HPDE6-E6E7 (cell line): ENCODE data around the gene NCKAP1.
"Not testable (repeated sequence)": the region's sequence is repeated elsewhere in the genome, so short reads cannot be mapped to it uniquely, and the experiment has no call there.

Source experiments
- DNase-seq: peaks from one replicate; pipeline ENCODE4 v3.0.0; 2011; ENCODE audit warnings: missing footprints; ENCODE audit errors: extremely low spot score

The NCKAP1 gene

DNA sequence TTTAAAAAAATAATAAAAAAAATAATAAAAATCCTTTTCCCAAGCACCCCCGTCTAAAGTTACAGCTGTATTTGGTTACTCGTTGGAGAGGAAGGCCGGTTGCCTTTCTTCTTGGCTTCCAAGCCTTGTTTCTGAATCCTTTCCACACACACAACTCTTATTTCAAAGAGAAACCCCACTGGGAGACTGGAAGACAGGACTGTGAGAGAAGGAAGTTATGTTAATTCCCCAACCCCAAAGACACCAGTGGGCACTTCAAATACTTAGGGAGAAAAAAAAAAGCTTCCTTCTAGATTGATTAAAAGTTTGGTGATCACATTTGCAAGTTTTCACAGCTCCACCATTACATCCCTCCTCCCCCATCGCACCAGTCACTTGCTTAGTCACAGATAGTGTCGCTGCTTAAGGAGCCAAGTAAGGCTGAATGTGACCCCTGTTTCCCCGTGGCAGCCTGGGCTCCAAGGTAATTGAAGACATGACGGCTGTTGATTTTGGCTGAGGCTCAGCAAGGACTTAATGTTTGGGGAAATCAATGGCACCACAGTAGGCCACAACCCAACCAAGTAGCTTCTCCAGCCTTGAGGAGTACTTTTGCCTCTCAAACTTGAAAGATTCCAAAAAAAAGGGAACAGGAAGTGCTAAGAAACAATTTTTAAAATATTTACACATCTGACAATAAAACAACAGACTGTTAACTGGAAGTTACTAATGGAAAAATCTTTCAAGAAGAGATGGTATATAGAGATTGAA, 131.0 kb downstream of the NCKAP1 start:
- no peak for DNase-seq

DNA sequence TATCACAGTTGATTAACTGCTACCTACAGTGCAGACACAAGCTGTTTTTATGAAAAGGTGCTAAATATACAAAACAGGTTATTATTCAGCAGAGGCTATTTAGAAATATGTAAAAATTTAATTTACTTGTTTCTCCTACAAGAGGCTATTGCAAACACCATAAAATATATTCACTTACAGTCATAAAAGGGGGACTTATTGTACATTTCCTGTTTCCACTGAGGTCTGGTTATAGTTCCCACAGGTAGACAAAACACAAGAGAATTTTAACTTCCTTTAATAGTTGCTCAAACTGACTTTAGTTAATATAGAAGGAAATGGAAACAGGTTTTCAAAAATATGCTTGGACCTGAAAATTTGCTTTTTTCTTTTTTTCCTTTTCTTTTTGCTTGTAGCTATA, 131.8 kb downstream of the NCKAP1 start:
- DNase-seq = no peak

GRCh38 chr2:182904844-182905243, 133.4 kb downstream of the NCKAP1 start:
- no peak for DNase-seq

DNA sequence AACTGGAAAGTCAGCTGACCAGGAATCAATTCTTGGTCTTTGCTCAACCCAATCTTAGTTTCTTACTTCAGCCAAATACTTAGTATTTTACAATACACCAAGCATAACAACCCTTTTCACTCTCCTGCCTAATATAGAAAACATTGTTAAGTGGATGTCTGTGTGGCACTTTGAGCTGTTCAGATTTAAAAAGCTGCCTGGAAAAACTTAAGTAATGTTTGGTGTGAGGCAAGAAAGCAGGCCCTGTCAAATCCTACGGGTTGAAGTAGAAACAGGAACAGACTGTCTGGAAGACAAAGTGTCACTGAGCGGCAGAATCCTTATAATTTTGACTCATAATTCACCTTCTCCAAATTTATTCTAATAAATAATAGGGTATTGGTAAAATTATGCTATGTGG, 134.7 kb downstream of the NCKAP1 start:
- no peak for DNase-seq

- no peak for DNase-seq
These were observed 136.5 kb downstream of the NCKAP1 start for GRCh38 chr2:182901748-182902147.

- DNase-seq = no peak
These were observed 139.5 kb downstream of the NCKAP1 start for GRCh38 chr2:182898718-182899117.

- no peak for DNase-seq
These were observed 141.1 kb downstream of the NCKAP1 start for GRCh38 chr2:182897137-182897536.

- no peak for DNase-seq
These were observed 142.5 kb downstream of the NCKAP1 start for GRCh38 chr2:182895798-182896197.

DNA sequence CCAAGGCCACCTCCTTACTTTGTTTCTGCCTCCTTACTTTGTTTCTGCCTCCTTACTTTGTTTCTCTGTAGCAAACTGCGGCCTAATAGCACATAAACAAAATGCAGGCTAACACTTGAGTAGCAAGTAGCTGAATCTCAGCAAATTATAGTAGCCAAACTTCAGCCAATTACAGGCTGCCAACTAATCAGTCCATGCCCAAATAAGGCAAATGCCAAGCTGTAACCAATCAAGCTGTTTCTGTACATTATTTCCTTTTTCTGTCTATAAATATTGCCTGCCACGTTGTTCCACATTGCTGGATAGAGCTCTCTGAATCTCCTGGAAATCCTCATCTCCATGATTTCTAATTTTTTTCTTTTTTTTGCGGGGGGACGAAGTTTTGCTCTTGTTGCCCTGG, 143.1 kb downstream of the NCKAP1 start:
- DNase-seq = no peak

DNA sequence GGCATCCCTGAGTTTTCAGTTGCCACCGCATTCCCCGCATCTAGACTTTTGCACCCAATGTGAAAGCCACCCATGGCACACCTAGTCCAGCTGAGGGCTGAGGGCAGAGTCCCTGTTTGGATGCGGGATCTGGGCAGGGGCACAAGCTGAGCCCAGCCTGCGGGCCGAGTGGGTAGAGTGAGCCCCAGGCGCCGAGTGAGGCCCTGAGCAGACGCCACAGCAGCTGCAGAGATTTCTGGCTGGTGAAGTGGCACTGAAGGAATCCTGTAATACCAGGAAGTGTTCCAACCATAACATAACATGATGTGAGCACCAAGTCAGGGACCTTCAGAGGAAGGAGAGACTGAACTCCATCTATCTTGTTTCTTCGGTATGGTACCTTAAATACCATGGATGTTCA, 144.1 kb downstream of the NCKAP1 start:
- DNase-seq = no peak

DNA sequence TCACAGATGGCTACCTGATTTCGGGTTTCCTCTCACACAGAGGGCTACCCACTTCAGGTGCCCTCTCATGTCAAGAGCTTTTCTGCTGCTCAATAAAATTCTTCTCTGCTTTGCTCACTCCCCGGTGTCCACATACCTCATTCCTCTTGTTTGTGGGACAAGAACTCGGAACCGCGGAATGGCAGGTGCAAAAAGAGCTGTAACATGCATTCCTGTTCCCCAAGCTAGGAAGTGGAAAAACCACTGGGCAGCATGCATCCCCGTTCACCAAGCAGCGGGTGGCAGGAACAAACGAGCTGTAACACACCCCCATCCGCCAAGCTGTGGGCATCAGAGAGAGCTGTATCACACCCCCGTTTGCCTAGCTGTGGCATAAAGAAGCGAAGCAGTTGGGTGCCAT, 144.6 kb downstream of the NCKAP1 start:
- no peak for DNase-seq

- DNase-seq = not testable (repeated sequence)
These were observed 145.2 kb downstream of the NCKAP1 start for GRCh38 chr2:182893035-182893434.

- no peak for DNase-seq
These were observed 146.6 kb downstream of the NCKAP1 start for GRCh38 chr2:182891611-182892010.

DNA sequence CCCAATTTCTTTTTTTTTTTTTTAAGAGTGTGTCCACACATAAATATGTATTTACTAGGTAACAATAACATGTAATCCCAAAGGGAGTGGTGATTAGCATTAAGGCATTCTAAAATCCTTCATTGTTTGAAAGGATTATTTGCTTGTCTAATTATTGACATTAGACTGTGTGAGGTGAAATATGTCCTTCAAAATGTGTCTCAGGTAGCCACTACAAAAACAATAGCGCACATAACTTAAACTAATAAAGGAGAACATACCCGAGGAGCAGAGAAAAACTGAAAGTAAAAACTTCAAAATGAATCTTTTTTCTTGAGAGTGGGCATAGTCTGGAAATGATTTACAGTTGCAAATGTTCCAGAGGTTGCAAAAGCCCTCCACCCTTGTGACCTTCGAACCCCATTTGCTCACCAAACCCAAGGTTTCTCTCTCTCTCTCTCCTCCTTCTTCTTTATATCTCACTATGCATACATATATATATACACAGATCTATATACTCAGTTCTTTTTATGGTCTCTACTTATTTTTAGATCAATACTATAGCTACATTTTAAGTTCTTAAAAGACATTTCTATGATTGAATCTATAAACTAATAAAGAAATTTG, 147.4 kb downstream of the NCKAP1 start:
- no peak for DNase-seq

DNA sequence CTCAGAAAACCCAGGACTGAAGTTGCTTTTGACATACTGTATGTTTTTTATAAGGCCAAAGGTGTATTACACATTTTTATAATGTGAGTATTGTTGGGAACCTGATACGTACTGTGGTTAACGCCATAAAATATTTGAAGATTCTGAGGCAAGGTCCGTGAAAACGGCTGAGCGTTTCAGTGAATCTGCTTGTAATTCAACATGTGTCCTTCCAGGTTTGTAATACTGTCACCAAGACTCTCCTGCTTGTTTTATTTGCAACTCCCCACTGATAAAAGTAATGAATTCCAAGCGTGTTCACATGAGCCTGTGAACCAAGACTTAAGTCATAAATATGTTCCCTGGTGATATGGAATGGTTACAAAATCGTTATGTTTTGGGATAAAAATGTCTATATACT, 148.0 kb downstream of the NCKAP1 start:
- no peak for DNase-seq

DNA sequence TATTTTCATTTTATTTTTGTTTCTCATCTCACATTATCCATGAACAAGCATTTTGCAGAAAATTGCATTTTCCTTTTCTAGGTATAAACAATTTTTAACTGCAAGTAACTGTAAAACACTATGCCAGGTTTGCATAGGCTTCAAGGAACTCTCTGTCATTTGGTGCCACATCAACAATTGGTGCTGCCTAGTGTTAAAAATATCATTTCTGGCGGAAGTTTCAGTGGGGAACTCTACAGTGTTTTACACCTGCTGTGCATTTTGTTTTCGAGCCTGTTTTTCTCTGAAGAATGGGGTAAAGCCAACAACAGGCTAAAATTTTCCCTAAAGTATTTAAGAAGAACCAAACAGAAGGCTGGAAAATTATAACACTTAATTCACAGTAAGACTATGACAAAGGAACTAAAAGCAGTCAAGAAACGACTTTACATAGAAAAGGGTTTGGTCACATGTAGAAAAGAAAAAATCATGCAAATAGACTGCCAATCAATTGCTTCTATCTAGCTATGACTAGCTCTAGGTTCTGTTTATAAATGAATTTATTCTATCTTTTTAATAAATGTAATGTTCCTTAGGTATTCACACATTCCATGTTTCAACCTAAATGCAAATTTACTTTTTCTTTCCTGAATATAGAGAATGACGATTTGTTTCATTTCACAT, 150.4 kb downstream of the NCKAP1 start:
- DNase-seq = no peak

DNA sequence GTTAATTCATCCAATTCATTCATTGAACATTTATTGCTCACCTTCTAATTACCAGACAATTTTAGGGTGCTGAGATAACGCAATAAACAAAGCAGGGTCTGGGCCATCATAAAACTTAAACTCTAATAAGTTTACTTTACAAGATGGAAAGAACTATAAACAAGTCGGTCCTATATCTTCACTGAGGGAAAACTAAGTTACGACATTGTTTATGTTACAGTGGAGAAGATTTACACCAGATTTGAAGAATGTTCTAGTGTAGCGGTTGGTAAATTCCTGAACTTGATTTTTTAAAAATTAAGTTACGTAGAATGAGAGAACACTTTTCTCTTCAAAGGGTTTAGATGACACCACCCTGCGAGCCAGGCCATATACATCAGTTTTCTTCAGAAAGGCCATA, 151.2 kb downstream of the NCKAP1 start:
- DNase-seq = no peak

- no peak for DNase-seq
These were observed 152.5 kb downstream of the NCKAP1 start for GRCh38 chr2:182885771-182886170.

DNA sequence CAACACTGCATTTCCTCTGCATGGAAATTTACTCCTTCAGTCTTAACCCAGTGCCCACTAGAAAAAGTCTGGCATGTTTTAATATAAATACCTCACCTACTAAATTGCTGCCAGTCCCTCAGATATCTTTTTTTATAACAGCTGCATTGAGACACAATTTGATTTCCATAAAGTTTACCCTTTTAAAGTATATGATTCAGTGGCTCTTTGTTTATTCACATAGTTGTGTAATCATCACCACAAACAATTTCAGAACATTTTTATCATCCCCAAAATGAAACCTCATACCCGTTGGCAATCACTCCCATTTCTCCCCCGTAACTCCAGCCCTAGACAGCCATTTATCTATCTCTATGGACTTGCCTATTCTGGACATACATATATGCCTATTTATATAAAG, 154.8 kb downstream of the NCKAP1 start:
- DNase-seq = no peak

GRCh38 chr2:182880100-182880499, 158.2 kb downstream of the NCKAP1 start:
- not testable (repeated sequence) for DNase-seq

- DNase-seq = not testable (repeated sequence)
These were observed 161.6 kb downstream of the NCKAP1 start for GRCh38 chr2:182876653-182877052.

DNA sequence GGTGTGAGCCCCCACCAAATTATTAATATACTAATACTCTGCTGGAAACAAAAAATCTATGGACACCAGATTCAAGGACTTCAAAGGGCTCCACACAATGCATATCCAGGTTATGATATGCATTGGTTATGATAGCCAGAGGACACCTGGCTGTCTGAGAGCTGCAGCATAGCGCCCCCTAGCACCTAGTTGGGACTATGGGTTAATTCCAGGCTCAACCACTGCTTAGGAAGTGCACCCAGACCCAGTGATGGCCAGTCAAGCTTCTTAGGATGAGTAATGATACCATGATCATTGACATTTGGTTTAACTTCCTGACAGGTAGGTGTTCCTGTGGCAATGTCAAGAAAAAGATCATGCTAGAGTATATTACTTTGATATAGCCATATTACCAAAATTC, 168.0 kb downstream of the NCKAP1 start:
- no peak for DNase-seq
